Lung (tissue), 12 donors: ENCODE data around the gene CYP2D6. TPM values are rescaled to one million over a fixed set of nuclear protein-coding genes. Genes with fewer than 3 reads are reported as not detected.

Experiments used
- ATAC-seq: fragments of 200-7000 bp; cut with Tn5 transposase; one replicate; pipeline ENCODE4 v1.9.1; 2020; ENCODE audit warnings: moderate number of reproducible peaks; ENCODE audit not compliant: insufficient read depth, low FRiP score
- DNase-seq, 3 donors: peaks; one replicate each; pipeline ENCODE4 v3.0.0-alpha.2; 2013 to 2017
- H3K27ac ChIP-seq, 2 donors: one replicate each; pipeline ENCODE4 v1.5.1; 2013; ENCODE audit warnings: mild to moderate bottlenecking in 2 of 2, moderate library complexity in 2 of 2, control low read depth in 1 of 2, inconsistent platforms in 1 of 2, low read depth in 1 of 2, low read length in 1 of 2
- H3K27me3 ChIP-seq, 3 donors: one replicate each; pipeline ENCODE4 v1.5.1; 2013; ENCODE audit warnings: low read length in 2 of 3; ENCODE audit not compliant: control insufficient read depth in 3 of 3, insufficient read depth in 3 of 3
- H3K36me3 ChIP-seq, 4 donors: one replicate each; pipeline ENCODE4 v1.5.1; 2013; ENCODE audit warnings: low read length in 4 of 4, mild to moderate bottlenecking in 1 of 4, moderate library complexity in 1 of 4; ENCODE audit not compliant: control insufficient read depth in 4 of 4, insufficient read depth in 4 of 4
- H3K4me1 ChIP-seq, 5 donors: one replicate each; pipeline ENCODE4 v1.5.1; 2013; ENCODE audit warnings: low read length in 5 of 5, mild to moderate bottlenecking in 2 of 5, moderate library complexity in 1 of 5; ENCODE audit not compliant: control insufficient read depth in 5 of 5, insufficient read depth in 5 of 5
- H3K4me3 ChIP-seq: one replicate; pipeline ENCODE4 v1.5.1; 2013; ENCODE audit warnings: mild to moderate bottlenecking, control low read depth, moderate library complexity
- H3K9ac ChIP-seq, 2 donors: one replicate each; pipeline ENCODE4 v1.5.1; 2013; ENCODE audit warnings: low read length in 2 of 2, control low read depth in 1 of 2; ENCODE audit not compliant: insufficient read depth in 1 of 2
- H3K9me3 ChIP-seq, 4 donors: one replicate each; pipeline ENCODE4 v1.5.1; 2013; ENCODE audit warnings: low read length in 3 of 4, mild to moderate bottlenecking in 1 of 4, moderate library complexity in 1 of 4; ENCODE audit not compliant: control insufficient read depth in 4 of 4, insufficient read depth in 3 of 4
- CTCF ChIP-seq: IDR thresholded peaks from 2 replicates; pipeline ENCODE4 v1.5.1; 2012; ENCODE audit warnings: mild to moderate bottlenecking; ENCODE audit errors: control extremely low read depth, extremely low read depth
- WGBS, 2 donors: extraction: QIAGEN DNeasy Blood & Tissue Kit; methylation state at CpG; one replicate each; pipeline ENCODE4 v1.1.7; 2013; 5-methylcytosine and 5-hydroxymethylcytosine counted together
- polyA plus RNA-seq, 2 donors: library from polyadenylated mRNA; stranded (reverse); fragments of 200-250 nt; gene quantifications; one replicate each; pipeline ENCODE4 v1.2.1, GENCODE V29; 2013
- total RNA-seq, 2 donors: library from RNA; depleted of rRNA in 1 of 2; stranded (reverse); fragments of >200 nt in 1 of 2; gene quantifications; one replicate each; pipeline ENCODE4 v1.2.1, GENCODE V29; 2014 to 2021
- donor health status: control.
- donor health status: control.
- donor health status: Bipolar disorder and iron deficiency.
- donor health status: healthy.
- donor health status: DM: yes; HTN: yes; CAD: no.

The CYP2D6 gene
- total and polyA plus RNA-seq, 4 donors, result 0.80 to 1.3 (median 1.1) TPM

GRCh38 chr22:42084874-42085273 is 45.7 kb downstream of the CYP2D6 start:
- Histone ChIP-seq H3K36me3 (peaks cover 22 to 36% (median 31%) of the 10 kb centered on the region in 4 donors), H3K9me3 (no peaks in the 10 kb centered on the region), H3K27me3 (no peaks in the 10 kb centered on the region), H3K4me1 (peaks cover 0 to 12% (median 9%) of the 10 kb centered on the region in 5 donors), H3K9ac (no peak overlapping the region), H3K27ac (no peak overlapping the region), H3K4me3 (no peak overlapping the region)
- ATAC-seq (no peak), DNase-seq (no peak)
- TF ChIP-seq CTCF, result no peak
- 95 to 97% methylated on average over 8 of the region's 8 CpGs for WGBS, 2 donors

GRCh38 chr22:42083119-42083518 is 47.5 kb downstream of the CYP2D6 start:
- H3K9me3 ChIP-seq, result no peaks in the 10 kb centered on the region
- no peak overlapping the region for H3K27ac ChIP-seq
- ATAC-seq (no peak), DNase-seq (no peak)
- 93 to 95% methylated on average over 4 of the region's 4 CpGs for WGBS, 2 donors
- H3K4me3 ChIP-seq, result no peak overlapping the region
- H3K9ac ChIP-seq, result no peak overlapping the region
- no peak for TF ChIP-seq CTCF
- no peaks in the 10 kb centered on the region for H3K27me3 ChIP-seq
- peaks cover 4 to 21% (median 9%) of the 10 kb centered on the region in 5 donors for H3K4me1 ChIP-seq
- peaks cover 22 to 36% (median 29%) of the 10 kb centered on the region in 4 donors for H3K36me3 ChIP-seq

GRCh38 chr22:42080287-42080686 is 50.3 kb downstream of the CYP2D6 start:
- H3K4me3 ChIP-seq, result peak overlapping the region; percentile 71
- DNase-seq, result peak in 2 of 3 donors; percentile 57 to 61
- H3K36me3 ChIP-seq, result peaks cover 15 to 26% (median 23%) of the 10 kb centered on the region in 4 donors
- no peak for TF ChIP-seq CTCF
- H3K9me3 ChIP-seq, result no peaks in the 10 kb centered on the region
- H3K4me1 ChIP-seq, result peaks cover 7 to 28% (median 14%) of the 10 kb centered on the region in 5 donors
- peak overlapping the region in 1 of 2 donors; percentile 89 for H3K9ac ChIP-seq
- 1 to 3% methylated on average over 14 of the region's 14 CpGs for WGBS, 2 donors
- H3K27ac ChIP-seq, result peak overlapping the region; percentile 91 to 95
- no peaks in the 10 kb centered on the region for H3K27me3 ChIP-seq
- ATAC-seq, result no peak
